NCI-H526 (cell line): ENCODE data around the gene SYNE1.

Experiments
- DNase-seq, 2 experiments: peaks; one replicate each; lab custom pipeline; 2025; lab: John Stamatoyannopoulos, UW

The SYNE1 gene

DNA sequence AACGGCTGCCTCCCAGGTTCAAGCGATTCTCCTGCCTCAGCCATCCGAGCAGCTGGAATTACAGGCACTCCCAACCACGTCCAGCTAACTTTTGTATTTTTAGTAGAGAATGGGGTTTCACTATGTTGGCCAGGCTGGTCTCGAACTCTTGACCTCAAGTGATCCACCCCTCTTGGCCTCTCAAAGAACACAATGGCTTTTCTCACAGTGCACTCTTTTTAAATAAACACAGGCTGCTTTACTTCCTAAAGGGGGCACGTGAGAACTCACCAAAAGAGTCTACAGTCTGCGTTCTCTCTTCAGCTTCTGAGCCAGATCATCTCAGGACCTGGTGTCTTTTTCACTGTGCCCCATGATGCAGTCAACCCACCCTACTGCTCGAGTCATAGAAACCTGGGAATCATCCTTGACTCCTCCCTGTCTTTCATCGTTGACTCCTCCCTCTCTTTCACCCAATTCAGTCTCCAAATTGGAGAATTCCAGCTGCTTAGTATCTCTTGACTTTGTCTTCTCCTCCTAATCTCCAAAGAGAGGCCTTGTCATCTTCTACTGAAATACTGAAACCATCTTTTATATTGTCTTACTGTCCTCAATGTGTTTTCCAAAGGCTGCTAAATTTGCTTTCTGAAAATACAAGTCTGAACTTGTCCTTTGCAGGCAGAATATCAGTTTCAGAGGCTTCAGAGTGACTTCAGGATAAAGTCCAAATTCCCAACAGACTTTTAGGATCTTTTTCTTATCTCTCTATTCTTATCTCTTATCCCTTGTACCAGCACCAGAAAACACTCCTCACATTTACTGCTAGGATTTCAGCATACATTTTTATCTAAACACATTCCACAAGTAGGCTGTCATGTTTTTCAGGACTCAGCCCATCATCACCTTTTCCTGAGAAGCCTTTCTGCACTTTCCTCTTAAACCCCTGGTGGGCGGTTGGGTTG lies 323.4 kb downstream of the SYNE1 start:
- DNase-seq: no peak

DNA sequence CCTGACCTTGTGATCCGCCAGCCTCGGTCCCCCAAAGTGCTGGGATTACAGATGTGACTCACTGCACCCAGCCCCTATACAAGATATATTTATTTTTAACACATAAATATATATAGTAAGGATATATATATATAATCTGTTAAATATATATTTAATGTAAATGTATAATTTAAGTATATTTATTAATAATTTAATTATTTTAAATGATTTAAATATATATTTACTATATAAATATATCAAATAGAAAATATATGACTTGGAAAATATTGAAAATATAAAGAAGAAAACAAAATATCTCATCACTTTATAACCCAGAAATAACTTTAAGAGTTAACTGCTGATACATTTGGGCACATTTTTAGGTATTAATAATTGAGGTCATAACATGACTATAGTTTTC lies 324.7 kb downstream of the SYNE1 start:
- DNase-seq: no peak

- DNase-seq: no peak
These were observed 326.7 kb downstream of the SYNE1 start for GRCh38 chr6:152310371-152310954.

GRCh38 chr6:152309648-152310047 lies 327.5 kb downstream of the SYNE1 start:
- DNase-seq: no peak

DNA sequence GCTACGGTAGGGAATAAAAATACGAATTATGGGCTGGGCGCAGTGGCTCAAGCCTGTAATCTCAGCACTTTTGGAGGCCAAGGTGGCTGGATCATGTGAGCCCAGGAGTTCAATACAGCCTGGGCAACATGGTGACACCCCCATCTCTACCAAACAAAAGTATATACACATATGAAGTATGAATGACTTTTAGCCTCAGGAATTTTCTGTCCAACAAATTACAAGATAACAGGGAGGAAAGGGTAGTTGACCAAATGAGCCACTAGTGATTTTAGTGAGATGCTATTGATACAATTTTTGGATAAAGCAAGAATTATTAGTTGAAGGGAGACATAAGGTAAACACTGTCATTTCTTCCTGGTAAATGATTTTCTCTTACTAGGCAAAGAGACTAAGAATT lies 328.2 kb downstream of the SYNE1 start:
- DNase-seq: no peak

- DNase-seq: no peak
These were observed 328.9 kb downstream of the SYNE1 start for GRCh38 chr6:152308306-152308705.

DNA sequence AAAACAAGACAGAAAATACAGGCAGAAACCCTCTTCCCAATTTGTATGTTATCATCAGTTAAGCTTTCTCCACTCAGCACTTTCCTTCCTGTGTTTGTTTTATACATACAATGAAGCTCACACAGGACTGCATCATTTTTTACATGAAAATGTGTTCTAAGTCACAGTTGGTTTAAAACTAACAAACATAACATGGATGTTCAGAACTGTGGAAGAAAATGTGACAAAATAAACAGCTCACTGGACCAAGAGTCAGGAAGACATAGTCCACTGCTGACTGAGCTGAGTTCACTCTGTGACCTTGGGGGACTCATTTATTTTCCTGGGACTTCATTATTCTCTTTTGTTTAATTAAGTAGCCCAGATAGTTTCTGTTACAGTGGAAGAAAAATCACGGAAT lies 331.5 kb downstream of the SYNE1 start:
- DNase-seq: no peak

DNA sequence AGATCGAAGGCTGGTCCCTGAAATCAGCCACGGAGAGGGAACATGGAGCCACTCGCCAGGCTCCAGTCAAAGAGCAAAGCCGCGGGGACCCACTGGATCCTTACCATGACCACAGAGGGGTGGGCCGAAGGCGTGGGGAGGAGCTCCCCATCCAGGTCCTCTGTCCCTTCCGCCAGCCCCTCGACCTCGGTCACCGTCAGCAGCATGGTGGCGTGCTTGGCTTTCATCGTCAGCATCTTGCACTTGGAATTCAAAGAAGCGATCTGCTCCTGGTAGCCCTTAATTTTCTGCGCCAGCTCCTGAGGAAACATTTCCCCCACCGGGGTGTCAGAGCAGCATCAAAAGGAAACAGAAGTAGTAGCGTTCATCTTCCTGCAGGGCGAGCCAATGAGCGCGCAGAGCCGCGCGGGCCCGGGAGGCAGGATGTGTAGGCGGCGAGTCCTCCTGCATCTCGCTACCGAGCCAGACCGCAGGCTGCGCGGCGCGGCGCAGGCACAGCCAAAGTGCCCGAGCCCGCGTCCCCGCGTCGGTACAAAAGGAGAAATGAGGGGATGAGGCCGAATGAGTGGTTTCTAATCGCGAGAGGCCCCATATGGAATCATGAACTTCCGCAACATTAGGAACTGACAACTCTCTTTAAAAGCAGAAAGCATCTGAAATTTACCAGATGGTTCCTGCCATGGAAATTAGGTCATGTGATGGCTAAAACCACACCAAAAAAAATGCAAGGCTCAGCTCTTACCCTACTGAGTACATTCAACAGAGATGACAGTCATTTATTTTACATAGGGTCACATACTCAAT lies 335.2 kb downstream of the SYNE1 start:
- DNase-seq: peak; percentile 35 to 82

- DNase-seq: no peak
These were observed 336.0 kb downstream of the SYNE1 start for GRCh38 chr6:152301021-152301764.

- DNase-seq: no peak
These were observed 336.6 kb downstream of the SYNE1 start for GRCh38 chr6:152300517-152300916.

DNA sequence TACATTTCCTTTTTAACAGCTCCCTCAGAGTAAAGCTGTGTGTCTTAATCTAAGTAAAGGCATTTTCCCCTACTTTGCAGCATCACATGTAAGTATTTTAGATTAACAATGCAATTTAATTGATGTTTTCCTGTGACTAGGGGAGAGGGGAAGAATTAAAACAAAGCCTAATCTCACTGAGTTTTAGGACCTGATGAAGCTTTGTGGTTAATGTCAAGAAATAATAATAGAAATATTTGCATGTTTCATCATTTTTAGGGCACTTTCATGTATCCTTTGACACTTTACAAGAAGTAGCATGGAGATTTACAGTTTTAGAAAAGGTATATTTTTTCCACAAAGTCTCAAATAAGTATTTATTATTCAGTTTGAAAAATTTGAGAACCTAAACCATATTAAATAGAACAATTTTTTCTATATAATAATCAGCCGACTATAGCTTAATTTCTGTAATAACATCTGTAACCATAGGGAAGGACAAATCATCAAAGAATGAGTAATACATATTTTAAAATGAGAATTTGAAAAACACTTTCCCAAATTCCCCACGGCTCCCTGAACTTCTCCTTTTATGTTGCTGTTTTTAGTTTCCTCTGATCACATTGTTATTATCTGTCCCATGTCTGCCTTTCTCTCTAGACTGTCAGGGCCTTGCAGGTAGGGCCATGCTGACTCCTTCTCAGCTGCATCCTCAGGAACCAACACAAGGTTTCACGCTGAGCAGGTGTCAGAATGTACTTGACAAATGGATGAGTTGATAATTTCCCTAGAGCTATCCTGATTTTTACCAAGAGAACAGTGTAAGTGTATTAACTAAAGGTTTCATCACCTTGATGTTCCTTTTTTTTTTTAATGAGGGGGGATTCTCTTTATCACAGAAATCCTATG lies 338.1 kb downstream of the SYNE1 start:
- DNase-seq: no peak

DNA sequence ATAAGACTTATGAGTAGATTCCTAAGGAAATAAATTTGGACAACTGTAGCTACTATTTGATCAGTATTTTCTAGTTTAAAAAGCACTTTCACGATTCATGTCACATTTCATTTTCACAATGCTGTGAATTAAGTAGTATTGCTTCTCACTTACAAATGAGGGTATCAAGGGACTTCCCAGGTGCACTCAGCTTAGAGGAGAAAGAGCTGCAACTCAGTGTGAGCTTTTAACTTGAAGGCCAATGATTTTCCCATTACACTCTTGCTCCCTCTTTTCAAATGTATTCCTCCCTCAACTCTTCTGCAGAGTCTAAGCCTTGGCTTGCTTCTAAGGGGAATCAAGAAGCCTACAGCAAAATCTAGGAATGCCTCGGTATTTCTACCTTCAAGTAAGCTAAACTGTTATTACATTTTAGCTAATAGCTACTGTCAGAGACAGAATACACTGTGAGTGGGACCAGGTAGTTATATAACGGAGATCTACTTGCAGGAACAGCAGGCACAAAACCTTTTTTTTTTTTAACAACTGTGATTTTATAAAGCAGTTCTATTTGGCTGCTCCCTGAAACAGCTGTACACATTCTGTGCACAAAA lies 339.0 kb downstream of the SYNE1 start:
- DNase-seq: no peak

DNA sequence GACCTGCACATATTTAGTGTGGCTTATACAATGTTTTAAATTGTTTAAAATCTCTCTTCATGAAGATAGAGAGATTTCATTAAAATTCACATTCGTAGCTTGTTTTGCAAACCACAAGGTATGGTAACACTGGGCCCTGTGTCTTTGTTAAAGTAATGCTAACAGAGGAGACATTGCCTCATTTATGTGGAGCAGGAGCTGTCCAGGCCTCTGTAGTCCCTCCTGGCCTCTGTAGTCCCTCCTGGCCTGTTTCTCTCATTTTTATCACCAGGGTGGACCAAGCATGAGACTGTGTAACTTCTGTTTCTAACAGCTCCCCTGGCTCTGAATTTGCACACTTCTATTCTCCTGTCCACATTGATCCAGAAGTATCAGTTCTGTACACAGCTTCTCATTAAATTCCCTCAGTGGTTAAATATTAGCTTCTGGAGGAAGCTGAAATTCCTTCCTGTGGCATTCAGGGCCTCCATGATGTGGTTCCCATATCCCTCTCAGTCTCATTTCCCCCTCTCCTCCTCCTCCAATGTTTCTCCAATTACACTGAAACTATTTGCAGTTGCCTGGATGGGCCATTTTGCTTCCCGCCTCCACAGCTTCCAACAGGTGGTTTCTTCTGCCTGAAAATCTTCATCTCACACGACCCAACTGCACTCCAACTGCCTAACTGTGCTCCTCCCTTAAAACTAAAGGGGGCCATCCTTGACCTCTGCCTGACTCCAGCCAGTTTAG lies 340.4 kb downstream of the SYNE1 start:
- DNase-seq: no peak

DNA sequence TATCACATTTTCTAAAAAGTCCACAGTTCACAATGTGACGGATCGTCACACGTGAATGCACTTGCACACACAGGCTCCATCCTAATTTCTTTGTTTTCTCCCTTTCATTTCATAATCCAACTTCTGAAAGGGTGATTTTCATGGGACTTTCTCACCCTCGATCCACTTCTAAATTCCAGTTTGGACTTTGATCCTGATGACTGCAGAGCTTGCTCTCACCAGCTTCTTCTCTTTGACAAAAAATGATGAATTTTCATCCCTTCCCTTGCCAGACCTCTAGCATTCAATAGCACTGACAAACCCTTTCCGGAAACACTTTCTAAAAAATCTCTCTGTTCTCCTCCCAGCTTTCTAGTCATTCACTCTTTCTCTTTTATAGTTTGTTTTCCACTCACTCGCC lies 341.2 kb downstream of the SYNE1 start:
- DNase-seq: no peak

DNA sequence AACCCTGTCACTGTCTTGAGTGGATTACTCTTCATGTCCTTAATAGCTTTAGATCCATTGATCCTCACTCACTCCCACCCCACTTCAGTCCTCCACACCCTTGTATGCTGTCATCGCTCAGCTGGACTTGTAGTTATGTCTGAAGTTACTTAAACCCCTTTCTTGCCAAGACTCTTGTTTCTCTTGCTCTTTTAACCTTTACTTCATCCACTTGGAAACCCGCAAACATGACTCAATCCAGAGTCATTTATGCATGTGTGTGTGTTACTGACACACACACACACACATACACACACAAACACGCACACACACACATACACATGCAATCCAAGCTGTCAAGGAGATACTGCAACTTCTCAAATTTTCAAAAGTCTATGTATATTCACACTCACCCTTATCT lies 341.8 kb downstream of the SYNE1 start:
- DNase-seq: no peak

- no peak for DNase-seq
These were observed 343.8 kb downstream of the SYNE1 start for GRCh38 chr6:152293404-152293803.

DNA sequence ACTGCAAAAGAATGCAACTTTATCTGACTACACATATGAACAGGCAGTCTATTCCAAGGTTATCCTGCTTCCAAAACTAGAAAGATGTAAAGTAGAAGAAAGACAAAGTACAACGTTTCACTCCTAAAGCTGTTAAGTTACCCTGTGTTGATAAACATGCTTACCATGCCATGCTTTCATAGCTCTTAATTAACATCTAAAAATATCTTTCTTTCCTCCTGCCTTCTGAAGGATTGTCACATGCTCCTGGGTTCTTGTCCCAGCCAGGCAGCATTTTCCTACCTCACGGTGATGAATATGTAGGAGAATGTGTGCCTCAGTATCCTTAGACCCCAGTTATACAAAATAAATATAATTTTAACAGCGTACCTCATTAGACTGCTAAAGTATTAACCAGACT lies 344.6 kb downstream of the SYNE1 start:
- no peak for DNase-seq

- DNase-seq: no peak
These were observed 346.5 kb downstream of the SYNE1 start for GRCh38 chr6:152290693-152291092.

DNA sequence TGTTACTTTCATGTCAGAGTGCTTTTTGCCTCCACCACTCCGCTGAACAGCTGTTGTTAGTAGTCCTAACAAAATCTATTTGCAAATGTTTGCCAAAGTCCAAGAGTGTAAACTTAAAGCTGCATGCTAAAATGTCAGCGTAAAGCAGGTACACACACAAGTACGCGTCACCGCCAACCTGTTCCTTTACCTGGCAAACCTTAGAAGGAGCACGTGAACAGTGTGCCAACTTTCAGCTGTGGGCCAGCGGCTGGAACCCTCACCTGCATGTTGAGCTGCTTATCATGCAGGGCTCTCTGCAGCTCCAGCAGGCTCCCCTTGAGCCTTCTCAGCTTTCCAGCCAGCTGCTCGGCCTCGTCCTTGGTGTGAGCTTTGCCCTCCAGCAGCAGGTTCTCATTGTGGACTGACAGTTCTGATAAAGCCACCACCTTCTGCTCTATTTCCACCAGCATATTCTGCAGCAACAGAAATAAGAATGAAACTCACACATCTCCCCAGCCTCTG lies 359.3 kb downstream of the SYNE1 start:
- DNase-seq: no peak

- no peak for DNase-seq
These were observed 363.5 kb downstream of the SYNE1 start for GRCh38 chr6:152273638-152274037.
